GM20000 (cell line): ENCODE measurements around the gene CYP2S1.

Experiments
- DNase-seq: peaks from one replicate; pipeline ENCODE4 v3.0.0; 2012; ENCODE audit warnings: low spot score
- TF ChIP-seq, protein P1 (sequence below): IDR thresholded peaks from 2 replicates; pipeline ENCODE4 v1.5.1; 2012; ENCODE audit warnings: mild to moderate bottlenecking, control low read depth; ENCODE audit errors: extremely low read depth, missing control alignments

Gene CYP2S1

DNA sequence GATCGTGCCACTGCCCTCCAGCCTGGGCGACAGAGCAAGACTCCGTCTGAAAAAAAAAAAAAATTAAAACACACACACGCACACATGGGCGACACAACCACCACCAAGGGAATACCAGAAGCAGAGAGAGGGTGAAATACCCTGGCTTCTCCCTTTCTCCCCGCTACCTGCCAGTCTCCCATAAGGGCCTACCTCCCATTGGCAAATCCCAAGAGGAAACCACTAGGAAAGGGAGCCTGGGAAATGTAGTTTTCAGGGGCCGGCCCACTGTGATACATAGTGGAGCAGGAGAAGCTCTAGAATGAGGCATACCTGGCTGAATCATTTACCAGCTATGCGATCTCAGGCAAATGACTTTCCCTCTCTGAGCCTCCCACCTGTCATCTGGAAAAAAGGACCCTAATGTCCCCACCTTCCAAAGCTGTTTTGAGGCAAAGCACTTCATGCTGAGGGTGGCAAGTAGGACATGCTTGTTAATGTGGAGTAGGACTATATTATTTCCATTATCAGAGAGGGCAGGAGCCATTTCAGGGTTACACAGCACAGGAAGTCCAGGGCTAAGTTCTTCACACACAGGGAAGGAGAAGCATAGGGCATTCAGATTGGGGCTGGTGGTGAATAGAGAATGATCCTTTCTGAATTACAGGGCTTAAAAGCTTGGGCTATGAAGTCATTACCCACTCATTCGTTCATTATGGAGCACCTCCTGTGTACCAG is 56.8 kb downstream of the CYP2S1 start:
- no peak for DNase-seq
- TF ChIP-seq, protein P1, sequence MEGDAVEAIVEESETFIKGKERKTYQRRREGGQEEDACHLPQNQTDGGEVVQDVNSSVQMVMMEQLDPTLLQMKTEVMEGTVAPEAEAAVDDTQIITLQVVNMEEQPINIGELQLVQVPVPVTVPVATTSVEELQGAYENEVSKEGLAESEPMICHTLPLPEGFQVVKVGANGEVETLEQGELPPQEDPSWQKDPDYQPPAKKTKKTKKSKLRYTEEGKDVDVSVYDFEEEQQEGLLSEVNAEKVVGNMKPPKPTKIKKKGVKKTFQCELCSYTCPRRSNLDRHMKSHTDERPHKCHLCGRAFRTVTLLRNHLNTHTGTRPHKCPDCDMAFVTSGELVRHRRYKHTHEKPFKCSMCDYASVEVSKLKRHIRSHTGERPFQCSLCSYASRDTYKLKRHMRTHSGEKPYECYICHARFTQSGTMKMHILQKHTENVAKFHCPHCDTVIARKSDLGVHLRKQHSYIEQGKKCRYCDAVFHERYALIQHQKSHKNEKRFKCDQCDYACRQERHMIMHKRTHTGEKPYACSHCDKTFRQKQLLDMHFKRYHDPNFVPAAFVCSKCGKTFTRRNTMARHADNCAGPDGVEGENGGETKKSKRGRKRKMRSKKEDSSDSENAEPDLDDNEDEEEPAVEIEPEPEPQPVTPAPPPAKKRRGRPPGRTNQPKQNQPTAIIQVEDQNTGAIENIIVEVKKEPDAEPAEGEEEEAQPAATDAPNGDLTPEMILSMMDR = no peak

GRCh38 chr19:41253660-41254059 is 60.6 kb downstream of the CYP2S1 start:
- no peak for DNase-seq
- TF ChIP-seq, protein P1 = no peak

- DNase-seq = no peak
- TF ChIP-seq, protein P1 = no peak
Observed at GRCh38 chr19:41255171-41255570, 62.2 kb downstream of the CYP2S1 start.
